ENCODE results near the gene NPTX1.

GRCh38 chr17:80501741-80502577 is 25.6 kb upstream of the NPTX1 start:
- no peak for TF ChIP-seq CTCF (IDR thresholded peaks at IDR 0.05; ENCODE audit: borderline replicate concordance, extremely low read depth, low read length, poor library complexity, severe bottlenecking)
- no peak for TF ChIP-seq EZH2 (IDR thresholded peaks at IDR 0.05; ENCODE audit: borderline replicate concordance, low read depth, low read length, severe bottlenecking)
